ENCODE results near the gene LRRC42.

The LRRC42 gene

GRCh38 chr1:54007613-54008012, 61.5 kb downstream of the LRRC42 start:
- no peak for DNase-seq

GRCh38 chr1:54008876-54009275, 62.7 kb downstream of the LRRC42 start:
- DNase-seq = no peak

- DNase-seq = no peak
Observed at GRCh38 chr1:54009406-54009805, 63.3 kb downstream of the LRRC42 start.

DNA sequence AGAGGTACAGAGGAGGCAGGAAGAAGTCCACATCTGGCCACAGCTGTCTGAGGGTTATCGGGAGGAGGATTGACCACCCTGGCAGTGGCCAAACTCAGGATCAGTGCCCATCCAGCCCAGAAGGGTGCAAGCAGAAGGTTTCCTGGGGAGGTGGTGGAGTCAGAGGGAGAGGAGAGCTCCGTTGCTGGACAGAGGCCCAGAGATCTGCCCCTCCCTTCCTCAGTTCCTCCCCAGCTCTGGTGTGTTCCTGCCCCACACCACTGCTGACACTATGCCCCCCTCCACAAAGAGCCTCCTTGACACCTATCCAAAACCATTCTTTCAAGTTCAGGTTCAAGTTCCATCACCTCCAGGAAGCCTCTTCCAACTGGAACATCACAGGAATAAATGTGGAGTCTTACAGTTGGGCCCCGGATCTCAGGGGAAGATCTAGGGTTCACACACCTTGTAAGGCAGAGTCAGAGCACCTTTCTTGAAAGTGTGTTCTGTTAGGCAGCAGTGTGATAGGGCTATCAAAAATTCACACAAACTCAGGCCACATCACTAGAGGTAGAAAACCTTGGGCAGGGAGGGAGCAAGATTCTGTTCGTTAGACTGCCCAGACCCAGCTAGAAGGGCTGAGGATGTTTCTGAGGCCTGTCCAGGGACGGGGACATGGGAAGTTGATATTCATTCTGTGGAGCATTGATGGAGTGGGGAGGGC, 64.4 kb downstream of the LRRC42 start:
- no peak for DNase-seq

- DNase-seq = no peak
Observed at GRCh38 chr1:54011316-54012007, 65.3 kb downstream of the LRRC42 start.

DNA sequence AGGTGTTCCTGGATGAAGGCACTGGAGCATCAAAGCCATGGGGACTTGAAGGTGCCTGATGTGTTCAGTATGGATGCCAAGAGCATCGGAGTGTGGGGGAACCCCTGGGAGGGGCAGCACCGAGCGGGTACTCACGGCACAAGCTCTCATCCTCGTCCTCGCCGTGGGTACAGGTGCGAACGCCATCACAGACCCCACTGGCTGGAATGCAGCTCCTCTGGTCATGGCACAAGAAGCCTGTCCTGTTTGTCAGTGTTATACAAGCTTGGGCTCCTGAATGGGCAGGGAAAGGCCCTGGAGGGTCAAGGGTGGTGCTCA, 65.8 kb downstream of the LRRC42 start:
- DNase-seq = no peak

DNA sequence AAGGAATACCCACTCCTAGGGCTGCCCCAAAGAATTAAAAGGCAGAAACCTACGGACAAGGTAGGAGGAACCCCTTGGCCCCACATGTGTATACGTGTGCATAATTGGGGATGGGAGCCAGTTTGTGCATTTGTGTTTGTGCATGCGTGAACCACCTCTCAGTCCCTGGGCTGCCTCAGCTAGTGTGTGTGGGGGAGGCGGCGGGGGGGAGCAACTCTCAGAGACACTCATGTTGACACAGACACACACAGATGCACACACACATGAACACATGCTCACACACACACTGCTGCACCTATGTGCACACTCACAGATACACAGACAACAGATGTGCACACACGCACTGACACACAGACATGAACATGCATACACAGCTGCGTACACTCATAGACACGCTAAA, 66.7 kb downstream of the LRRC42 start:
- DNase-seq = no peak

GRCh38 chr1:54013393-54014008, 67.4 kb downstream of the LRRC42 start:
- DNase-seq = no peak

DNA sequence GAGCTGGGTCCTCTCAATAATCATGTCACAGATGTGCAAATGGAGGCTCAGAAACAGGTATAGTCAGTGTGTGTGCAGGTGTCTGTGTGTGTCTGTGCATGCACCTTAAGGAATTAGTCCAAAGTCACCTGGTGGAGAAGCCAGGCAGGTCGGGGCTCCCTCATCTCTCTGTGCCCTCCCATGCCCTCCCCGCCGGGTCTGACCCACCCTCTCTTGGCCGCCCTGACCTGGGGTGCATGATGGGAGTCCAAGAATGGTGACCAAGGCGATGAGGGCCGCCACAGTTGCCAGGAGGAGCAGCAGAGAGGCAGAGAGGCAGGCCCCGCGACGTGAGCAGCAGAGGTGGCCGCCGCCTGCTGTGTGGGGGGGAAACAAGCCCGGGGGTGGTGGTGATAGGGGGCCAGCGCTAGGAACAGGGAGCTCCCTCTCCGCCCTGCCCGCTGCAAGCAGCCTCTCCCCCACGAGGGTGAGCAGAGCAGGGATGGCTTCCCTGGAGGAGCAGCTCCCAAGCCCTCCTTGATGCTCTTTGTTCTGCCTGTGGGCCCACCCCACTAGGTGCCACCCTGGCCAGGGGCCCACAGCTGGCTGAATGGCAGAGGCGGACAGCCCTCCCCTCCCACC, 68.0 kb downstream of the LRRC42 start:
- DNase-seq = no peak

DNA sequence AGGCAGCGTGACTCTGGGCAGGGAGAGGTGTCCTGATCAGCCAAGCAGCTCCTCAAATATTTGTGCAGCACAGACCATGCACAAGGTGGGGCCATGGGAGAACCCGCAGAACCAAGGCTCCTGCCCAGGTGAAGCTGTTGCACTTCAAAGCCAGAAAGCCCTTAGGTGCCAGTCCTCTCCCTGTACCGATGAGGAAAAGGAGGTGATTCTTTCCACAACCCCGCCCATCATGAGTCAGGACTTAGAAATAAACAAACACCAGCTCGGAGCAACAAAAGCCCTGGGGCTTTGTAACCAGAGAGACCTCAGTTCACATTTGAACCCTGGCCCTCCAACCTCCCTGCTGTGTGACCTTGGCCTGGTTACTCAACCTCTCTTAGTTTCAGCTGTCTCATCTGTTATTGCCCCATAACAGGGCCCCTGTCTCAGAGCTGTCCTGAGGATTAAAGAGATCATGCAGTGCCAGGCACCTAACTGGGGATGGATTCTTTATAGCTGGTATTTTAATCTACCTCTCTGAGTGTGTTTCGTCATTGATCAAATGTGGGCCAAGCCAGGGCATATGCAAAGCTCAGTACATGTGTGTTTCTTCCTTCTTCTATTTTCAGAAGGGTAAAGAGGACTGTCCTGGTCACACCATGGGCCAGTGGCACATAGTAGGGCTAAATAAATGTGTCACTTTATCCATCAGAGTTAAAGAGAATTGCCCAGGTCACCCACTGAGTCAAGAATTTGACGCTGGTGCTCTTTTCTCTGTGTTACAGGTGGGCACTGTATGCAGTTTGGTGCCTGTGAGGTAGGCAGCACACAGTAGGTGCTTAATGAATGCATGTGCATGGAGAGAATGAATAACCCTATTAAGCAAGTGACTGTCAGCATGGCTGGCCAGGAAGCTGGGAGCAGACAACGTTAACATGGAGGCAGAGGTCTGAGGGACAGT, 70.5 kb downstream of the LRRC42 start:
- DNase-seq = no peak

Data from cerebellar nuclear complex (tissue), 1 donor.